Measurements from ENCODE around the gene TSPAN18.

TSPAN18 gene

GRCh38 chr11:44825058-44825785, 98.5 kb downstream of the TSPAN18 start:
- H3K4me3 ChIP-seq (ENCODE audit: low read length), result no peak overlapping the region
- no peaks in the 10 kb centered on the region for H3K9me3 ChIP-seq (replicated peaks; ENCODE audit: insufficient read depth, low read length)
- H3F3A ChIP-seq (ENCODE audit: insufficient read depth, low read length), result no peaks in the 10 kb centered on the region
- DNase-seq, result no peak
- no peak overlapping the region for H3K9ac ChIP-seq (ENCODE audit: low read length)
- H3K4me1 ChIP-seq (ENCODE audit: low read length), result no peaks in the 10 kb centered on the region
- H4K20me1 ChIP-seq (ENCODE audit: insufficient read depth, low read length), result no peaks in the 10 kb centered on the region
- no peaks in the 10 kb centered on the region for H3K36me3 ChIP-seq (replicated peaks; ENCODE audit: insufficient read depth, low read length)
- no peaks in the 10 kb centered on the region for H3K9me2 ChIP-seq (replicated peaks; ENCODE audit: insufficient read depth, low read length)
- no peak overlapping the region for H3K4me2 ChIP-seq (ENCODE audit: low read depth, low read length)
- TF ChIP-seq EZH2phosphoT487 (IDR thresholded peaks at IDR 0.05; ENCODE audit: low read length), result no peak
- no peak for TF ChIP-seq EZH2 (optimal IDR thresholded peaks at IDR 0.05; ENCODE audit: low read depth, low read length)
- TF ChIP-seq CTCF (IDR thresholded peaks at IDR 0.05; ENCODE audit: low read length), result no peak
- no peaks in the 10 kb centered on the region for H3K27me3 ChIP-seq (replicated peaks; ENCODE audit: insufficient read depth, low read length)
- no peak overlapping the region for H3K27ac ChIP-seq (ENCODE audit: low read length)
- H2AFZ ChIP-seq (ENCODE audit: low read length), result no peak overlapping the region
- no peaks in the 10 kb centered on the region for H3K79me2 ChIP-seq (ENCODE audit: low read length)

GRCh38 chr11:44826922-44827643, 100.3 kb downstream of the TSPAN18 start:
- Histone ChIP-seq H3F3A (ENCODE audit: insufficient read depth, low read length) (no peaks in the 10 kb centered on the region), H3K9me2 (replicated peaks; ENCODE audit: insufficient read depth, low read length) (no peaks in the 10 kb centered on the region), H3K36me3 (replicated peaks; ENCODE audit: insufficient read depth, low read length) (no peaks in the 10 kb centered on the region), H4K20me1 (ENCODE audit: insufficient read depth, low read length) (no peaks in the 10 kb centered on the region), H3K9ac (ENCODE audit: low read length) (no peak overlapping the region), H3K27me3 (replicated peaks; ENCODE audit: insufficient read depth, low read length) (no peaks in the 10 kb centered on the region), H2AFZ (ENCODE audit: low read length) (no peak overlapping the region), H3K79me2 (ENCODE audit: low read length) (no peaks in the 10 kb centered on the region), H3K4me2 (ENCODE audit: low read depth, low read length) (no peak overlapping the region), H3K4me3 (ENCODE audit: low read length) (no peak overlapping the region), H3K4me1 (ENCODE audit: low read length) (no peaks in the 10 kb centered on the region), H3K27ac (ENCODE audit: low read length) (no peak overlapping the region), H3K9me3 (replicated peaks; ENCODE audit: insufficient read depth, low read length) (no peaks in the 10 kb centered on the region)
- DNase-seq, result no peak
- no peak for TF ChIP-seq EZH2 (optimal IDR thresholded peaks at IDR 0.05; ENCODE audit: low read depth, low read length)
- no peak for TF ChIP-seq EZH2phosphoT487 (IDR thresholded peaks at IDR 0.05; ENCODE audit: low read length)
- no peak for TF ChIP-seq CTCF (IDR thresholded peaks at IDR 0.05; ENCODE audit: low read length)

GRCh38 chr11:44828296-44828695, 101.5 kb downstream of the TSPAN18 start:
- Histone ChIP-seq H3K4me1 (ENCODE audit: low read length) (no peaks in the 10 kb centered on the region), H3F3A (ENCODE audit: insufficient read depth, low read length) (no peaks in the 10 kb centered on the region), H3K36me3 (replicated peaks; ENCODE audit: insufficient read depth, low read length) (no peaks in the 10 kb centered on the region), H3K9me2 (replicated peaks; ENCODE audit: insufficient read depth, low read length) (no peaks in the 10 kb centered on the region), H3K4me2 (ENCODE audit: low read depth, low read length) (no peak overlapping the region), H3K4me3 (ENCODE audit: low read length) (no peak overlapping the region), H3K79me2 (ENCODE audit: low read length) (no peaks in the 10 kb centered on the region), H4K20me1 (ENCODE audit: insufficient read depth, low read length) (no peaks in the 10 kb centered on the region), H3K27ac (ENCODE audit: low read length) (no peak overlapping the region), H3K27me3 (replicated peaks; ENCODE audit: insufficient read depth, low read length) (no peaks in the 10 kb centered on the region; the same call in 1 of the 2 replicates), H3K9me3 (replicated peaks; ENCODE audit: insufficient read depth, low read length) (no peaks in the 10 kb centered on the region), H3K9ac (ENCODE audit: low read length) (no peak overlapping the region), H2AFZ (ENCODE audit: low read length) (no peak overlapping the region)
- DNase-seq, result no peak
- TF ChIP-seq EZH2phosphoT487 (IDR thresholded peaks at IDR 0.05; ENCODE audit: low read length) (no peak), CTCF (IDR thresholded peaks at IDR 0.05; ENCODE audit: low read length) (no peak), EZH2 (optimal IDR thresholded peaks at IDR 0.05; ENCODE audit: low read depth, low read length) (no peak)
